ENCODE measurements around the gene CMTM3.

- TF ChIP-seq EZH2 (IDR thresholded peaks at IDR 0.05): no peak
- TF ChIP-seq CTCF (IDR thresholded peaks at IDR 0.05): no peak
Observed at GRCh38 chr16:66636199-66636598, 31.7 kb downstream of the CMTM3 start.
